HG03045 (cell line): ENCODE results near the gene AMN1.
"Not testable (repeated sequence)": the region's sequence is repeated elsewhere in the genome, so short reads cannot be mapped to it uniquely, and the experiment has no call there.

Experiments used
- ATAC-seq: cut with Tn5 transposase; IDR thresholded peaks from one replicate; pipeline ENCODE4 v1.9.1; 2021; ENCODE audit warnings: mild to moderate bottlenecking, moderate library complexity; ENCODE audit not compliant: unreplicated experiment

Gene AMN1

DNA sequence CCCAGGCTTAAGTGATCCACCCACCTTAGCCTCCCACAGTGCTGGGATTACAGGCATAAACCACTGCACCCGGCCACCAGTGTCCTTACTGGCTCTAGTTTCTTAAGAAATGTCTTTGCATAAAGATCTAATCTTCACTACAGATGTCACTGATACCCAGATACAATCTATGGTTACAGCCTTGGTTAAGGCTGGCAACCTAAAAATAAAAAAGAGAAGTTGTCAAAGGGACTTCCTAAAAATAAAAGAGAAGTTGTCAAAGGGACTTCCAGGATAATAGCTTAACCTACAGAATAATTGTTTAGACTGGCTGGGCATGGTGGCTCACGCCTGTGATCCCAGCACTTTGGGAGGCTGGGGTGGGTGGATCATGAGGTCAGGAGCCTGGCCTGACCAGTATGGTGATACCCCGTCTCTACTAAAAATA lies 41.7 kb downstream of the AMN1 start:
- ATAC-seq = peak; percentile 71

DNA sequence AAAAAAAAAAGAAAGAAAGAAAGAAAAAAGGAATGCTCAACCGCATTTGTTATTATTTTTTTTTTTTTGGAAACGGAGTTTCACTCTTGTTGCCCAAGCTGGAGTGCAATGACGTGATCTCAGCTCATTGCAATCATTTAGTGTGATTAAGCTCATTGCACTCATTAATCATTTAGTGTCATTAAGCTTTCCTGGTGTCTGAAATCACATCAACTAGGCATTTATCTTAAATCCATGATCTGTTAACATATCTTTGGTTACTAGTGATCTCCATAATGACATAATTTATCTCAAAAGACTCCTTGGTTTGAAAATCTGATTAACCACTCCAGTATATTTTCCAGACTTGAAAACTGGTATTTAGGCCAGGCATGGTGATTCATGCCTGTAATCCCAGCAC lies 43.0 kb downstream of the AMN1 start:
- no peak for ATAC-seq

DNA sequence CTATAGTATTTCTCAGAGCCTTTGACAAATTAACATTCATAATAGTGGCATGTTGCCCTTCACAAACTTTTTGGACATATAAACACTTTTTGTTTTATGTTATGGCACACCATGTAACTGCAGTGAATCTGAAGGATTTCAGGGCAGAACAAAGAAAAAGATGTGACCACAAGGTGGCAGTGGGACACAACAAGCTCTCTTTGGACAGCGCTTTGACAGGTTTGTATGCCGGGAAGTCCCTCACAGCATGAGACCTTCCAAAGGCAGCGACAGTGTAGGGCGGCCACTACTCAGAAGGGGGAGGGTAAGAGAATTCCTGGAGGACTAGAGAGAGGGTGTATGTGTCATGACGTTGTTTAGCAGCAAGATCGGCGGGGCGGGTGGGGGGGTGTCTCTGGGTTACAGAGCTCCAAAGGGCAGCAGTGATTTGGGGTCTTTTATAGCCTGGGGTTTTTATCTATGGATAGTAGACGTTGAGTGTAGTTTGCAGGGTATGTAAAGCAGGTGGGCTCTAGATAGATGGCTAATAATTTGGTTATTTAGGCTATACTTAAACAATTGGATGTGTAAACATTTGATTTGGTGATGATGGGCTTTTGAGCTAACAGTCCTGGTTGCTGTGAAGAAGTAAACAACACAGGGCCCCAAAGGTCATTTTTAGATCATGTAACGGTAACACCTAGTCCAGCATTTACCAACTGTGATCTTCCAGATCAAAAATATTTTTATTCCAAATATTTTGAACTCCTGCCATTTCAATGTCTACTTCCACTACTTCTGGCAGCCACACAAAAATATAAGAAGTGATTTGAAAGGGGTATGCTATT lies 46.5 kb downstream of the AMN1 start:
- peak; percentile 81 for ATAC-seq

DNA sequence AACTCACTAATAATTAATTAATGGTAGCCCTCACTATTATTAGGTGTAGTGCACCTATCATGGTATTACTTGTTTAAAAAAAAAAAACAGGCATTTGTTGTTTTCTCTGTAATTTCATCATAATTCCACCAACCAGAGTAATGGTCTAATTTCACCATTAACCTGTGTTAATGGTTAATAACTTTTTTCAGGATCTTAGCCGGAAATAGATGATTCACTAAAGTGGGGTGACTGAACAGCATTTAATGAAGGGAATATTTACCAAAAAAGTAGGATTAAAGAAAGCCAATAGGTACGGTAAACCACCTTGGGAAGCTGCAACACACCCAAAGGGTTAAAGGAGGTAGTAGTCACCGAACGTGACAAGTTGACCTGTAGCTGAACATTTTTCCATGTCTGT lies 56.3 kb downstream of the AMN1 start:
- ATAC-seq = no peak

DNA sequence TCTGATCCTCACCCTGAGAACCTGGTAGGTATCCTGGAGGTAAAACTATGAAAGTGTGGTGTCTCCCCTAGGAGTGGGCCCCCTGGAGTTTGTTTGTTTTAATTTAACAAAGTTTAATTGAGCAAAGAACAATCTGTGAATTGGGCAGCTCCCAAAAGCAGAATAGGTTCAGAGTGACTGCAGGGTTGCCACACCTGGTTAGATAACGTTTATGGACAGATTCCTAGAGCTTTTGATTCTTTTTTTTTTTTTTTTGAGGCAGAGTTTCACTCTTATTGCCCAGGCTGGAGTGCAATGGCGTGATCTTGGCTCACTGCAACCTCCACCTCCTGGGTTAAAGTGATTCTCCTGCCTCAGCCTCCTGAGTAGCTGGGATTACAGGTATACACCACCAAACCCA lies 59.2 kb downstream of the AMN1 start:
- not testable (repeated sequence) for ATAC-seq

DNA sequence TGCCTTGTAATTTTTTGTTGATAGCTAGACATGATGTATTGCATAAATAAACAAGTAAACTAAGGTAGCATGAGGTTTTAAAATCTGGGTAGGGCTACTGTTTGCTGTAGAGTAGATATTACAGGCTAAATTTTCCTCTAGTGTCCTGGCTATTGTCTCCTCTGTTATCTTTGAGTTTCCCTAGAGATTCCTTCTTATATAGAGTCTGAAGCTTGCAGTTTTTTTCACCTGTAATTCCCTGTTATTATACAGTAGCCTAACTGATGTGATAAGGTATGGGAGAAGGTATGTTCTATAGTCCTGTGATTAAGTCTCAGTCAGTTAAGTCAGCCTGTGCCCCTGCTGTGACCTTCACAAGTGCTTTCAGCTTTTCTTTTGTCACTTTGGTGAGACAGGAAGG lies 59.8 kb downstream of the AMN1 start:
- ATAC-seq = no peak

DNA sequence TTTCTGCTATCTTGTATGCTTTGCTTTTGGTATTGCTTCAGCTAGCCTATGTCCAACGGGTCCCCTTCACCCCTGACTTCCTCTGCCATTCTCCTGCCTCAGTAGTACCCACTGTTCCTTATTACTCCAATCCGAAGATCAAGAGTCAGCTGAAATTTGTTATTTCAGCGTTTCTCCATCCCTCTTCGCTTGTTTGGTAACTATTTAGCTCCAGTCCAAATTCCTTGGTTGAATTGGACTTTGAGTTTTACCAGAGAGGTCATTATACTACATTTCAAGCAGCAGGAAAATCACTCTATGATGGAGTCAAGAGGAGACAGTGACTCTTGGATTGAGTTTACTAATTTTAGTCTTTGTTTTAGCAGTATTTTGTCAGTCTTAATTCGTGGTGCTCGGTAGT lies 64.8 kb downstream of the AMN1 start:
- no peak for ATAC-seq

DNA sequence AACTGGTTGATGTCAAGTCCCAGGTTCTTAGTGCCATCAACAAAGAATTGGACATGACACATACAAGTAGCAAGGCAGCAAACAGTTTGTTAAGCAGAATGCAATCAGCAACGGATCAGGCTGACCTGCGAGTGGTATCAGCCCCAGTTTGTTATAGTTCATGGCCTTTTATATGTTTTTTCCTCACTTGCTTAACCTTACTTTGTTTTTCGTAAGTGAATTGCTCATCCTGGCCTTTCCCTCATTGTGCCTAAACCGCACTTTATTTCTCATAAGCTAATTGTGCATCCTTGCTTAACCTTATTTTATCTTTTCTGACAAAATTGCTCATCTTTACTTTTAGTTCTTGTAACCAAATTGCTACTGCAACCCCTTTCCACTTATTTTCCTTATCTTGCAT lies 65.2 kb downstream of the AMN1 start:
- no peak for ATAC-seq

DNA sequence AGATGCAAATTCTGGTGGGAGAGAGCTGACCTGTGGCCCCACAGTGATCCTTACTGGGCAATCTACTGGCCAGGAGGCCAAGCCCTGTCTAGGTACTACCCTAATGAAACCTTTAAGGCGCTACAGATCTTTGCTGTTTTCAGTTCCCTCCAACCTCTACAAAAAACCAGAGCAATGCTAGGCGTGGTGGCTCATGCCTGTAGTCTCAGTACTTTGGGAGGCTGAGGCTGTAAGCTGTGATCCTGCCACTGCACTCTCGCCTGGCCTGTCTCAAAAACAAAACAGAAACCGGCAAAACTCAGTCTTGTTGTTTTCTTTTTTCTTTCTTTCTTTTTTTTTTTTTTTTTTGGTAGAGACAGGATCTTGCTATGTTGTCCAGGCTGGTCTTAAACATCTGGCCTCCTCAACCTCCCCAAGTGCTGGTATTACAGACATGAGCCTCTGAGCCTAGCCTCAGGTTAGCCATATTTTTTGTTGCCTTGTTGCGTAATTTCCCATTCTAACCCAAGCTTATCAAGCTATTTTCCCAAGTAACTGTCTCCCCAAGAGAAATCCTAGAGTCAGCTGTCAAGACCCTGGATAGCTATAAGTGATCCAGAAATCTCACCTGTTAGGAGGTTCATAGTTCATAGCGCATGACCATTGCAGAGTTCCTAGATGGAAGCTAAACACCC lies 66.5 kb downstream of the AMN1 start:
- no peak for ATAC-seq

DNA sequence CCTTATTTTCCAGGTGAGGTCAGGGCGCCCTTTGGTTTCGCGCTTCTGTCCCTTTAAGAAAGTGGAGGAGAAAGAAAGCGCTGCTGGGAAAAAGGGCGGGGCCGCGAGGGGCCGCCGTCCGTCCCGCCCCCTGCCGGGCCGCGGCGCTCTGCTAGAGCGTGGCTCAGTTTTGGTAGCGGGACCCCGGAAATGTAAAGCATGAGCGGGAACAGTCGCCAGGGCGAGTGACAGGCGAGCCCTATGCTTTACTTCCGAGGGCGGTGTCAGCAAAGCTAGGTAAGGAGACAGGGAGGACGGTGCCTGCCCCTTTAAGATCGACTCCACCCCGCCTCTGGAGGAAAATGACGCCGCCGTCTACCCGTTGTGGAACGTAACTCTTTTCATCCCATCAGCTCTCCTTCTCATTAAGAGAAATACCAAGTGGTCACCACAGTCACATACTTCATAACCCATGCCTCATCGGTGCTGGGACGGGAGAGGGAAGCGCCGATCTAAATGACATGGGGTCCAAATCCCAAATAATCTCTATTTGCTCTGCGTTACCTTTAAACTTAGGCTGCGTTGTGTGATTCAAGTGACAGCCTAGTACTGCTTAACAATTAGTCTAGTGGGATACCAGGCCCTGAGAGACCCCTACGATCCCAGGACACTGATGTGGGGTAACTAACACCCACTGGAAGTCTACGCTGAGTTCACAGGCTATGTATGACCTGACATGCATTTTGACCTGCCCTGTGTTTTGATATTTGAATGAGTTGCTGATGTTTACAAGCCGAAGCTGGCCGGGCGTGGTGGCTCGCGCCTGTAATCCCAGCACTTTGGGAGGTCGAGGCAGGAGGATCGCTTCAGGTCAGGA lies 69.5 kb downstream of the AMN1 start, which contains the start of gene ETFBKMT:
Gene ETFBKMT, plus strand, starts transcription at position 602 of the 856 bp plus-strand sequence. CDS start 2,266 bp downstream, outside the sequence.
- peak; percentile 99 for ATAC-seq

DNA sequence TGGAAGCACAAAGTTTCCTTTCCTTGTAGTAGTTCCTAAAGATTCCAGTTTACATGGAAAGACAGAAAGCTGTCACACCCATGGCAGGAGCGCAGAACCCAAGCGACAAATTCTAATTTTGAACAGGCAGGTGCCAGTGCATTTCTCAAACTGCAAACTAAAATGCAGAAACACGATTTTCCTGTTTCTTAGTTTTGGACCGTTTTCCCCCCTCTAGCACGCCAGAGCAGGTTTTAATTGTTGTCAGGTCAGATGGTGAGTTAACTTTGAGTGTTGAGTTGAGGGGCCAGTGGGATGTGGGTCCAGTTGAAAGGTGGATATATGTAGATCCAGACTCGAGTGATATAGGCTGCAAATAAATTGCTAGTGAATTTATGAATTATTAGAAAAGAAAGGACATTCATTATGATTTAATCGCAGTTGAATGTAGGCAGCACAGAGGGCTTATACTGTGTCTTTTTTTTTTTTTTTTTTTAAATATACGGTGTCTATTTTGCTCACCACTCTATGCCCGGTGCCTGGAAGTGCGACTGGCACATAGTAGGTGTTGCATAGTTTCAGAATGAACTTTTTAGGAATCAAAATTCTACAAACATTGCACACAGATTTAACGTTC lies 70.2 kb downstream of the AMN1 start:
- peak; percentile 4 for ATAC-seq

DNA sequence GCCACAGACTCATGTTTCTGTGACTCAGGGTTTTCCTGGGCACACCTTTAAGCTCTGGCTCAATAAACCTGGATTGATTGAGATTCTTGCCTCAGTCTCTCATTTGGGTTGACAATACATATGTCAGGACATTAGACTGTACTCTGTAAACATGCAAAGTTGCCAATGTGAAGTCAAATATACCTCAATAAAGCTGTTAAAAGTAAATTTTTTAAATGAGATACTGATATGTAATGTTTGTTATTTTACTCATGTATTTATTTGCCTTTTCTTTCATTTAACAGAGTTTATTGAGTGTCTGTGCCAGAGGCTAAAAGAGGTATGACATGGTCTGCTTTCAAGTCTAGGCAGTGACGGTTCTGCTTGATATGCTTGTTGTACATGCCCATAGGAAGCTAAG lies 73.0 kb downstream of the AMN1 start:
- ATAC-seq = no peak

DNA sequence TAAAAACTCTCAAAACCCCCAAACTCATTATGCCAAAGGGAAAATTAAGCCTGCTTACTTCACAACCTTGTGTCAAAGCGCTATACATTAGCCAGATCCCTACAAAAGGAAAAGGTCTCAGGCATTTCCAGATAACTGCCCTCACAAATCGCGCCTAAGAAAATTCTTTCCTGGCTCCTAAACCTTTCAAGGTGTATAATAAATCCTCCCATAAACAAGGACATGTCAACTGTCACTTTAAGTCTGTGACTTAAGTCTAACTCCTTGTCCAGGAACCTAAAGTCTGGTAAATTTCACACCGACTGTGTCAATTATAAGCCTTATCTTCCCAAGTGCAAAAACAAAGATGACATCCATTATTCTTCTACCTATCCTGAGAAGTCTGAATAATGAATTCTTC lies 73.6 kb downstream of the AMN1 start:
- ATAC-seq = no peak

DNA sequence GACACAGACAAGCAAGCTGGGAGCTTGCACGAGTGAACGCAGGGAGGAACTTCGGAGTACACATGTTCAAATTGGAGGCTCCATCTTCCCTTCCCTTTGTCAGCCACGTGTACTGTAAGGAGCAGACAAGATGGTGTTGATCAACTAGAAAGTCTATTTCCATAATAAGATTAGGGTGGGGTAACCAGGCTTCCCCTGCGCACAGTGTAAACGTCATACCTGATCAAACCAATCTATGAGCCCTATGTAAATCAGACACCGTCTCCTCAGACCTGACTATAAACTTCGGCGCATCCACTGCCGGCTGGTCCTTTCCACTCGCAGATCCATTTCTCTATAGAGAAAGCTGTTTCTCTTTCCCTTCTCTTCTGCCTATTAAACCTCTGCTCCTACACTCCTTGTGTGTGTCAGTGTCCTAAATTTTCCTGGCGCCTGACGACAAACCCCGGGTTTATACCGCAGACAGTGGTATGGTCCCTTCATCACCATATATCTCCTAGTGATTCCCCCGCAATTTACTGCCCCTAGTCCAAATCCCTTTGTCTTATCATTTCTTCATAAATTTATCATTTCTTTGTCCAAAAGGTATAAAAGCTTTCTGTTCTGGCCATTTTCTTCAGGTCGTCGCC lies 76.8 kb downstream of the AMN1 start:
- ATAC-seq = no peak

DNA sequence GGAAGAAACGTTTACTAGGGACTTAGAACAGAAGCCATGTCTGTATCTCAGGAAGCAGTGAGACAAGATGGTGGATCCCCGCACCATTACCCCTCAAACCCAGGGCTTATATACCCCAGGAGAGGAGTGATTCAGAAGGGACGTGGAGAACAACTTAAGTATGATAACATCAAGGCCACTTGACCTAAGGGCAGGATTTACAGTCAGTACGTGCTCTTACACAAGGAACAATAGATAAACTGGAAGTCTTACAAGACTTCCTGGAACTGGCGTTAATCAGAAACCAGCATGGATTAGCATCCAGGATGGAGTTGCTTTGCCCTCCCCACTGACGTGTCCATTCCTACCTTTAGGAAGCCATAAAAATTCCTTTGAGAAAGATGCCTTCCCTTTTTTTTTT lies 77.9 kb downstream of the AMN1 start:
- no peak for ATAC-seq

DNA sequence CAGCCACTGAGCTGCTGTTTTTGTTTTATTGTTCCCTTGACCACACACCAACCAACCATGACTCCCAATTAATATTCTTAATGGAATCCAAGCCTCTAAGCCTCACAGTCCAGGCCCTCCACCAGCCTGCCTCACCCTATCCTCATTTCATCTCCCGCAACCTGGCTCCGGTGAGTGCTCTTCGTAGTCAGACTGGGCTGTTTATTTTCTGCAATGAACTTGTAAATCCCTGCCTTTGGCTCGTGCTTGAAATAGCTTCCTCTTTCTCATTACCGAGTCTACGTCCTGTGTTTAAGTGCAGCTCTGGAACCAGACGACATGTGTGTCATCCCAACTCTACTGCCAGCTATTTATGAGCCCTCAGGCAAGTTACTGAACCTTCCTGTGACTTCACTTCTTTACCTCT lies 81.7 kb downstream of the AMN1 start:
- ATAC-seq = no peak

DNA sequence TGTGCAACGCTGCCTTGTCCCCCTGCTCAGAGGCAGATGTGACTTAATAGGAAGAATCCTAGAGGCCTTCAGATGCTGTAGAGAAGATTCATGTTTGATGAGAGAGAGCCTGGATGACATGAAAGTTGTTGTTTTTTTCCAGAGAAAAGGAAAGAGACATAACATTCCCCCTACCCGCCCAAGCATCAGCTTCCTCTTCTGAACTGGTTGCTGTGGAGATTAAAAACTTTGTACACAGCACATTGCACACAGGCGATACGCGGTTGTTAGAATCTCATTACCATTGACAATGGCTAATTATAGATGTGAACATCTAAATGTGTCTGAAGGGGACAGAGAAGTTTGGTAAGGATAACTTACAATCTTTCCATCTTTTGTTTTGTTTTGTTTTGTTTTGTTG lies 82.9 kb downstream of the AMN1 start:
- ATAC-seq = no peak

DNA sequence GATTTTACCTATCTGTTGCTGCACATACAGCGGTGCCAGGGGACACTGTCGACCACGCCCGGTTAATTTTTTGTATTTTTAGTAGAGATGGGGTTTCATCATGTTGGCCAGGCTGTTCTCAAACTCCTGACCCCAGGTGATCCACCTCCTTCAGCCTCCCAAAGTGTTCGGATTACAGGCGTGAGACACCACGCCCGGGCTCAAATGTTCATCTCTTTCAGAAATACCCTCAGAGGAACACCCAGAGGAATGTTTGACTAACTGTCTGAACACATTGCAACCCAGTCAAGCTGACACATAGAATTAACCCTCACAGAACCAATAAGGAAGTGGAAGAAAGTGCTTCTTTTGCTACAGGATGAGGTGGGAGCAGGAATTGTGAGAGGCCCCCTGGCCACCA lies 84.3 kb downstream of the AMN1 start:
- ATAC-seq = no peak

DNA sequence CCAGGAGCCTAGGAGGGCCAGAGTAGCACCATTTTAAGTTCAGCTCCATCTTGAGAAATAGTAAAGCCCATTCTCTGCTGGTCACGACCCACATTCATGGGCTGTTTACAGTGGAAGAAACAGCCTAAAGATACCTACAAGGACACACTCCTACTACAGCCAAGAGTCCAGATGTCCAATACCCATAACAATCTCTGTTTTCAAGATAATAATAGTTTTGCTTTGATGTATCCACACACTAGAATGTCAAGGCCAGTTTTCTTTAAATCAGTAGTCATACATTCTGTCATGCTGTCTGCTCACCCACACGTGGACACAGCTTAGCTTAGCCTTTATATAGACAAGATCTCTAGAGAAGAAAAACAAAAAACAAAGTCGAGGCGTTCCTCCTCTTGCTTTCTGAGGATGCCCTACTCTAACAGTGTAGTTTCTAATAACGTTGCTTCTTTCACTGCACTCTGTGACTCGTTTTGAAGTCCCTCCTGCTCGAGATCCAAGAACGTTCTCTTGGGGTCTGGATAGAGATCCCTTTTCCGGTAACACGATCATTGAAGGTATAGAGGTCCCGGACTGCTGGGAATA lies 87.2 kb downstream of the AMN1 start:
- ATAC-seq = no peak

DNA sequence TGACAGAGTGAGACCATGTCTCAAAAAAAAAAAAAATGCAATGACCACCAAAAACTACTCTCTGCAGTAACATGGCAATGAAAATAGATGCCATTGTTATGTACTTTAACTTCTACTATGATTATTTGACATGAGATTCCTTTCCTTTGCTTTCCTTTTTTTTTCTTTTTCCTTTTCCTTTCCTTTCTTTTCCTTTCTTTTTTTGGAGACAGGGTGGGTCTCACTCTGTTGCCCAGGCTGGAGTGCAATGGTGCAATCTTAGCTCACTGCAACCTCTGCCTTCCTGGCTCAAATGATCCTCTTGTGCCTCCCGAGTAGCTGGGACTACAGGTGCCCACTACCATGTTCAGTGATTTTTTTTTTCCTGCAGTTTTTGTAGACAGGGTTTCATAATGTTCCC lies 94.2 kb downstream of the AMN1 start:
- ATAC-seq = no peak
